Raji (cell line): ENCODE data around the gene FNBP1.
A peak's percentile ranks its signal among the peaks of the same experiment; 100 is the strongest.

ENCODE experiments used
- POLR2A ChIP-seq: IDR thresholded peaks from 2 replicates; pipeline ENCODE4 v1.6.1; 2011; ENCODE audit warnings: low read depth, low read length, control low read depth; ENCODE audit not compliant: insufficient read depth

The FNBP1 gene

GRCh38 chr9:130013326-130013725 lies 29.7 kb downstream of the FNBP1 start:
- TF ChIP-seq POLR2A = no peak

- TF ChIP-seq POLR2A = no peak
Measured at GRCh38 chr9:130010151-130010988, 32.6 kb downstream of the FNBP1 start.

- TF ChIP-seq POLR2A = no peak
Measured at GRCh38 chr9:130008538-130008937, 34.5 kb downstream of the FNBP1 start.

- no peak for TF ChIP-seq POLR2A
Measured at GRCh38 chr9:130003943-130004552, 38.9 kb downstream of the FNBP1 start.

- TF ChIP-seq POLR2A = no peak
Measured at GRCh38 chr9:130002320-130002719, 40.7 kb downstream of the FNBP1 start.

- no peak for TF ChIP-seq POLR2A
Measured at GRCh38 chr9:130001190-130001589, 41.8 kb downstream of the FNBP1 start.

- TF ChIP-seq POLR2A = no peak
Measured at GRCh38 chr9:129999141-129999510, 43.9 kb downstream of the FNBP1 start.

GRCh38 chr9:129998491-129999140 lies 44.4 kb downstream of the FNBP1 start:
- no peak for TF ChIP-seq POLR2A

GRCh38 chr9:129996161-129996830 lies 46.7 kb downstream of the FNBP1 start:
- TF ChIP-seq POLR2A = 0 out of 2 replicates have a peak, but pooled peaks have one; percentile 11

GRCh38 chr9:129995409-129996160 lies 47.4 kb downstream of the FNBP1 start:
- no peak for TF ChIP-seq POLR2A

GRCh38 chr9:129994882-129995281 lies 48.1 kb downstream of the FNBP1 start:
- no peak for TF ChIP-seq POLR2A

GRCh38 chr9:129990269-129991010 lies 52.5 kb downstream of the FNBP1 start:
- no peak for TF ChIP-seq POLR2A

- TF ChIP-seq POLR2A = no peak
Measured at GRCh38 chr9:129989740-129990139, 53.2 kb downstream of the FNBP1 start.

- no peak; the same call in 1 of the 2 replicates for TF ChIP-seq POLR2A
Measured at GRCh38 chr9:129989362-129989708, 53.7 kb downstream of the FNBP1 start.
